SK-N-SH treated with all-trans-retinoic acid at 6 μM for 48 hours (cell line): ENCODE results near the gene TMCC3.

Source experiments
- ATAC-seq: fragments of 200-7000 bp; cut with Tn5 transposase; 3 replicates; pipeline ENCODE4 v1.9.1; 2020; ENCODE audit warnings: mild to moderate bottlenecking, moderate library complexity
- ARNTL ChIP-seq: fragments of 450-650 bp; formaldehyde crosslinking; IDR thresholded peaks from 2 replicates; pipeline ENCODE4 v1.5.0; 2020; ENCODE audit warnings: low read depth, mild to moderate bottlenecking, moderate library complexity, borderline replicate concordance
- BACH2 ChIP-seq: fragments of 250-450 bp; sonication (Bioruptor Pico); IDR thresholded peaks from 2 replicates; pipeline ENCODE4 v1.9.0; 2021; ENCODE audit warnings: mild to moderate bottlenecking, borderline replicate concordance
- CREB5 ChIP-seq: fragments of 250-450 bp; sonication (Bioruptor Pico); IDR thresholded peaks from 2 replicates; pipeline ENCODE4 v1.5.1; 2020; ENCODE audit warnings: low read depth, mild to moderate bottlenecking, moderate library complexity
- CSDC2 ChIP-seq: fragments of 250-450 bp; sonication (Bioruptor Pico); IDR thresholded peaks from 2 replicates; pipeline ENCODE4 v1.5.0; 2020; ENCODE audit warnings: mild to moderate bottlenecking, moderate library complexity
- CSRNP3 ChIP-seq: fragments of 250-450 bp; sonication (Bioruptor Pico); IDR thresholded peaks from 2 replicates; pipeline ENCODE4 v1.5.1; 2021; ENCODE audit warnings: mild to moderate bottlenecking, moderate library complexity
- ESRRG ChIP-seq: fragments of 250-450 bp; sonication (Bioruptor Pico); IDR thresholded peaks from 2 replicates; pipeline ENCODE4 v1.6.1; 2021; ENCODE audit warnings: mild to moderate bottlenecking
- GLIS3 ChIP-seq: fragments of 250-450 bp; sonication (Bioruptor Pico); IDR thresholded peaks from 2 replicates; pipeline ENCODE4 v1.5.0; 2020; ENCODE audit warnings: mild to moderate bottlenecking, moderate library complexity
- ISL1 ChIP-seq: fragments of 250-450 bp; sonication (Bioruptor Pico); IDR thresholded peaks from 2 replicates; pipeline ENCODE4 v2.1.2; 2022; ENCODE audit warnings: mild to moderate bottlenecking, moderate library complexity
- OSR1 ChIP-seq: fragments of 250-450 bp; sonication (Bioruptor Pico); IDR thresholded peaks from 2 replicates; pipeline ENCODE4 v1.8.0; 2022; ENCODE audit warnings: moderate library complexity, mild to moderate bottlenecking, inconsistent platforms
- PATZ1 ChIP-seq: fragments of 250-450 bp; sonication (Bioruptor Pico); IDR thresholded peaks from 2 replicates; pipeline ENCODE4 v1.8.0; 2020; ENCODE audit warnings: mild to moderate bottlenecking, moderate library complexity, borderline replicate concordance
- PPARA ChIP-seq: fragments of 250-450 bp; sonication (Bioruptor Pico); IDR thresholded peaks from 2 replicates; pipeline ENCODE4 v1.5.0; 2020; ENCODE audit warnings: mild to moderate bottlenecking, borderline replicate concordance
- RARB ChIP-seq: fragments of 250-450 bp; sonication (Bioruptor Pico); IDR thresholded peaks from 2 replicates; pipeline ENCODE4 v1.8.0; 2021; ENCODE audit warnings: mild to moderate bottlenecking, moderate library complexity
- TCF4 ChIP-seq: fragments of 250-450 bp; sonication (Bioruptor Pico); IDR thresholded peaks from 2 replicates; pipeline ENCODE4 v1.8.0; 2021; ENCODE audit warnings: mild to moderate bottlenecking, moderate library complexity, borderline replicate concordance
- TOX ChIP-seq: fragments of 250-450 bp; sonication (Bioruptor Pico); IDR thresholded peaks from 2 replicates; pipeline ENCODE4 v1.8.0; 2021; ENCODE audit warnings: mild to moderate bottlenecking, moderate library complexity, borderline replicate concordance
- ZC3H10 ChIP-seq: fragments of 250-450 bp; sonication (Bioruptor Pico); IDR thresholded peaks from 2 replicates; pipeline ENCODE4 v1.5.1; 2021; ENCODE audit warnings: mild to moderate bottlenecking, moderate library complexity
- ZFP3 ChIP-seq: fragments of 250-450 bp; sonication (Bioruptor Pico); IDR thresholded peaks from 2 replicates; pipeline ENCODE4 v1.5.0; 2020; ENCODE audit warnings: mild to moderate bottlenecking, moderate library complexity
- ZFP30 ChIP-seq: fragments of 450-650 bp; formaldehyde crosslinking; IDR thresholded peaks from 2 replicates; pipeline ENCODE4 v1.5.0; 2022; ENCODE audit warnings: mild to moderate bottlenecking, moderate library complexity
- ZNF565 ChIP-seq: fragments of 450-650 bp; formaldehyde crosslinking; conservative IDR thresholded peaks from 2 replicates; pipeline ENCODE4 v1.5.0; 2020; ENCODE audit warnings: low read depth, mild to moderate bottlenecking, moderate library complexity
- ZNF70 ChIP-seq: fragments of 450-650 bp; formaldehyde crosslinking; IDR thresholded peaks from 2 replicates; pipeline ENCODE4 v1.5.0; 2020; ENCODE audit warnings: mild to moderate bottlenecking, moderate library complexity
- ZNF8 ChIP-seq: fragments of 450-650 bp; formaldehyde crosslinking; IDR thresholded peaks from 2 replicates; pipeline ENCODE4 v1.5.0; 2020; ENCODE audit warnings: mild to moderate bottlenecking, moderate library complexity

TMCC3 gene

GRCh38 chr12:94558612-94559011 is 91.7 kb downstream of the TMCC3 start:
- no peak for ATAC-seq
- TF ChIP-seq ISL1 (CRISPR knock-in tag) = no peak
- TF ChIP-seq OSR1 = no peak
- no peak for TF ChIP-seq PPARA (CRISPR knock-in tag)
- TF ChIP-seq ZC3H10 (CRISPR knock-in tag) = no peak
- TF ChIP-seq ZFP3 = no peak
- TF ChIP-seq ARNTL (CRISPR knock-in tag) = no peak
- TF ChIP-seq PATZ1 (CRISPR knock-in tag) = no peak
- no peak for TF ChIP-seq CSRNP3 (CRISPR knock-in tag)
- TF ChIP-seq RARB = no peak
- TF ChIP-seq ESRRG (CRISPR knock-in tag) = no peak
- no peak for TF ChIP-seq TCF4 (CRISPR knock-in tag)
- no peak for TF ChIP-seq BACH2
- no peak for TF ChIP-seq GLIS3 (CRISPR knock-in tag)
- no peak for TF ChIP-seq CSDC2 (CRISPR knock-in tag)

- TF ChIP-seq ZFP3 (no peak), CREB5 (no peak), PPARA (CRISPR knock-in tag) (no peak), ZC3H10 (CRISPR knock-in tag) (no peak), GLIS3 (CRISPR knock-in tag) (no peak), CSRNP3 (CRISPR knock-in tag) (no peak), TOX (no peak), ESRRG (CRISPR knock-in tag) (no peak), BACH2 (no peak), ISL1 (CRISPR knock-in tag) (no peak), TCF4 (CRISPR knock-in tag) (no peak)
- ATAC-seq = no peak
Measured at GRCh38 chr12:94557746-94558295, 92.5 kb downstream of the TMCC3 start.

GRCh38 chr12:94555687-94556086 is 94.7 kb downstream of the TMCC3 start:
- ATAC-seq = no peak
- TF ChIP-seq PATZ1 (CRISPR knock-in tag) (no peak), ZNF565 (no peak), GLIS3 (CRISPR knock-in tag) (no peak), ESRRG (CRISPR knock-in tag) (no peak), ZFP30 (CRISPR knock-in tag) (no peak)
- TF ChIP-seq, all 23 proteins: peak for 0

- TF ChIP-seq OSR1 = no peak
- no peak for TF ChIP-seq PATZ1 (CRISPR knock-in tag)
- no peak for TF ChIP-seq TCF4 (CRISPR knock-in tag)
- no peak for TF ChIP-seq ARNTL (CRISPR knock-in tag)
- TF ChIP-seq RARB = no peak
- TF ChIP-seq GLIS3 (CRISPR knock-in tag) = no peak
- no peak for TF ChIP-seq CSDC2 (CRISPR knock-in tag)
- no peak for TF ChIP-seq CSRNP3 (CRISPR knock-in tag)
- TF ChIP-seq ZNF70 = no peak
- no peak for TF ChIP-seq ZNF8 (CRISPR knock-in tag)
- no peak for TF ChIP-seq ISL1 (CRISPR knock-in tag)
- TF ChIP-seq CREB5 = no peak
- no peak for ATAC-seq
Measured at GRCh38 chr12:94553875-94554274, 96.5 kb downstream of the TMCC3 start.
